Lower leg skin (tissue), 4 donors: ENCODE results near the gene FERMT1. TPM values are rescaled to one million over a fixed set of nuclear protein-coding genes. Genes with fewer than 3 reads are reported as not detected.
"Not testable (repeated sequence)": the region's sequence is repeated elsewhere in the genome, so short reads cannot be mapped to it uniquely, and the experiment has no call there.

Experiments
- DNase-seq, 2 donors: peaks; one replicate each; pipeline ENCODE4 v3.0.0-alpha.2; 2019; ENCODE audit warnings: low spot score in 2 of 2
- H3K4me3 ChIP-seq: fragments of 200-600 bp; sonication (generic); 2 replicates; pipeline ENCODE4 v1.5.1; 2017; ENCODE audit warnings: mild to moderate bottlenecking, low read depth; ENCODE audit not compliant: poor library complexity, severe bottlenecking
- CTCF ChIP-seq, 3 donors: fragments of 450-650 bp; IDR thresholded peaks; one replicate each; pipeline ENCODE4 v1.5.1; 2016; ENCODE audit warnings: antibody characterized with exemption in 3 of 3, mild to moderate bottlenecking in 3 of 3, moderate library complexity in 2 of 3
- POLR2A ChIP-seq, 2 donors: fragments of 450-650 bp; IDR thresholded peaks; one replicate each; pipeline ENCODE4 v1.6.1; 2016 to 2017; ENCODE audit warnings: antibody characterized with exemption in 2 of 2, mild to moderate bottlenecking in 1 of 2, moderate library complexity in 1 of 2
- WGBS, 2 donors: methylation state at CpG; one replicate each; pipeline ENCODE4 v1.1.5; 2018; 5-methylcytosine and 5-hydroxymethylcytosine counted together
- intact Hi-C: fragments of 100-400 bp; cut with DNase I; formaldehyde crosslinking; loops from one replicate; pipeline ENCODE4 v1.15.0; 2023; ENCODE audit warnings: low total_unique reads
- total RNA-seq, 4 donors: library from RNA; depleted of rRNA; stranded (reverse); fragments of >200 nt; gene quantifications; one replicate each; pipeline ENCODE4 v1.1.0, GENCODE V29; 2016

The FERMT1 gene
- total RNA-seq, 4 donors from 2014 or later, result 24.2 to 33.0 (median 27.8) TPM

- 90 to 93% methylated on average over 7 to 9 of the region's 9 CpGs for WGBS, 2 donors
- no peak for TF ChIP-seq POLR2A (IDR thresholded peaks at IDR 0.05)
- no peak for TF ChIP-seq CTCF (IDR thresholded peaks at IDR 0.05)
- DNase-seq, result peak in 1 of 2 donors; percentile 79
- intact Hi-C loops, result no loop called here
- no peak overlapping the region for H3K4me3 ChIP-seq
Measured at GRCh38 chr20:6055981-6056569, 66.8 kb downstream of the FERMT1 start.

GRCh38 chr20:6055161-6055783 is 67.6 kb downstream of the FERMT1 start:
- 76 to 88% methylated on average over 10 of the region's 10 CpGs for WGBS, 2 donors

GRCh38 chr20:6054689-6055051 is 68.2 kb downstream of the FERMT1 start:
- 79% methylated on average over 4 of the region's 4 CpGs for WGBS, 2 donors
- intact Hi-C loops, DNase-seq: not testable (repeated sequence)

More at GRCh38 chr20:6055161-6055783, 67.6 kb downstream of the FERMT1 start:
- no peak overlapping the region for H3K4me3 ChIP-seq
- intact Hi-C loops, result no loop called here
- peak in 1 of 2 donors; percentile 42 for DNase-seq
- TF ChIP-seq POLR2A (IDR thresholded peaks at IDR 0.05) (no peak), CTCF (IDR thresholded peaks at IDR 0.05) (no peak)

GRCh38 chr20:6053776-6054688 is 68.8 kb downstream of the FERMT1 start, which contains the start of gene LRRN4:
LRRN4 (minus strand) TSS chr20:6054060; CDS start chr20:6052799, 1,261 bp downstream.
- no peak within 1 kb of the TSS for H3K4me3 ChIP-seq

More at GRCh38 chr20:6054689-6055051, 68.2 kb downstream of the FERMT1 start:
- H3K4me3 ChIP-seq, result not testable (repeated sequence)

GRCh38 chr20:6053064-6053775 is 69.6 kb downstream of the FERMT1 start:
- peak in 1 of 2 donors; percentile 68 for DNase-seq
- H3K4me3 ChIP-seq, result no peak overlapping the region
- WGBS, 2 donors, result 57 to 64% methylated on average over 5 to 8 of the region's 8 CpGs
- intact Hi-C loops, result no loop called here
- TF ChIP-seq POLR2A (IDR thresholded peaks at IDR 0.05) (no peak), CTCF (IDR thresholded peaks at IDR 0.05) (no peak)

More at GRCh38 chr20:6053776-6054688, 68.8 kb downstream of the FERMT1 start, which contains the start of gene LRRN4:
- intact Hi-C loops, result no loop called here
- peak in 1 of 2 donors; percentile 79 for DNase-seq
- no peak for TF ChIP-seq POLR2A (IDR thresholded peaks at IDR 0.05)
- no peak for TF ChIP-seq CTCF (IDR thresholded peaks at IDR 0.05)
- WGBS, 2 donors, result 36 to 38% methylated on average over 12 to 13 of the region's 13 CpGs
